ENCODE data around the gene MPP2.

Gene MPP2

DNA sequence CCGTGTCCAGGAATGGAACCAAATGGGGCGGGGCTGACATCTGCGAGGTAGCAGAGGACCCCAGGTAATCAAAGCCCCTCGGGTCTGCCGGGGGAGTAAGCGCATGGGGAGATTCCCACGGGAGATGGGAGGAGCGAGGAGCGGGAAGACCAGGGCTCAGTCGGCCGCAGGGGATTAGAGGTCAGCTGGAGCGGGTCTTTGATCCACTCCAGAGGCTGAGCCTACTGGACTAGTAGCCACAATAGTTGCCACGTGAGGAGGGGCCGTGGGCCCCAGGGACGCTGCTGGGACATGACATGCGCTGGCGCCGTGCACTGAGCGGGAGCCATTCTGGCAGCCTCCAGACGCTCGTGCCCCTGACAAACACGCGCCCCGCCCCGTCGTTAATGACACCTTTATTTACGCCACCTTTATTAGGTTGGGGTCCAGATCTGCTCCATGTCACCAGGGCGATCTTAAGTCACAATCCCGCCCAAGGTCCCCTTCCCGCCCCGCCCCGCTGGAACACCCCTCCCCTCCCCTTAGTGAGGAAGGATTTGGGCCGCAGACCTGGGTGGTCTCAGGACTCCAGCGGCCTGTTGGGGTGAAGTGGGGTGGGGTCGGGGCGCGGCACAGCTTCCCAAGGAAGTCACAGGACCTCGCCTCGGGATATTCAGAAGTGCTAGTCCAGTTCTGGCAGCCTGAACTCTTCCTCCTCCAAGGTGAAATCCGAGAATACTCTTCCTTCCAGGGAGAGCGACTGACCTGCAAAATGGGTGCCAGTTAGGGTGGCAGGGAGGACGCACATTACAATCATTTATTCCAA lies 19.9 kb upstream of the MPP2 start:
- Histone ChIP-seq H3K9me2 (replicated peaks; ENCODE audit: insufficient read depth, low read length) (no peaks in the 10 kb centered on the region), H3F3A (ENCODE audit: insufficient read depth) (no peaks in the 10 kb centered on the region), H3K27ac (ENCODE audit: low read depth, low read length) (no peak overlapping the region), H2AFZ (ENCODE audit: low read depth, low read length, severe bottlenecking) (no peak overlapping the region), H3K27me3 (ENCODE audit: low read length) (no peaks in the 10 kb centered on the region), H3K36me3 (ENCODE audit: low read length) (no peaks in the 10 kb centered on the region), H3K9ac (ENCODE audit: low read length) (no peak overlapping the region), H3K9me3 (ENCODE audit: insufficient read depth, low read length) (no peaks in the 10 kb centered on the region), H3K4me3 (ENCODE audit: insufficient read depth, low read length, poor library complexity, severe bottlenecking) (no peak overlapping the region), H3K4me2 (ENCODE audit: low read depth, low read length, poor library complexity, severe bottlenecking) (no peak overlapping the region), H3K79me2 (ENCODE audit: insufficient read depth, low read length) (no peaks in the 10 kb centered on the region), H4K20me1 (ENCODE audit: low read depth, low read length) (no peaks in the 10 kb centered on the region)
- TF ChIP-seq, protein P1, sequence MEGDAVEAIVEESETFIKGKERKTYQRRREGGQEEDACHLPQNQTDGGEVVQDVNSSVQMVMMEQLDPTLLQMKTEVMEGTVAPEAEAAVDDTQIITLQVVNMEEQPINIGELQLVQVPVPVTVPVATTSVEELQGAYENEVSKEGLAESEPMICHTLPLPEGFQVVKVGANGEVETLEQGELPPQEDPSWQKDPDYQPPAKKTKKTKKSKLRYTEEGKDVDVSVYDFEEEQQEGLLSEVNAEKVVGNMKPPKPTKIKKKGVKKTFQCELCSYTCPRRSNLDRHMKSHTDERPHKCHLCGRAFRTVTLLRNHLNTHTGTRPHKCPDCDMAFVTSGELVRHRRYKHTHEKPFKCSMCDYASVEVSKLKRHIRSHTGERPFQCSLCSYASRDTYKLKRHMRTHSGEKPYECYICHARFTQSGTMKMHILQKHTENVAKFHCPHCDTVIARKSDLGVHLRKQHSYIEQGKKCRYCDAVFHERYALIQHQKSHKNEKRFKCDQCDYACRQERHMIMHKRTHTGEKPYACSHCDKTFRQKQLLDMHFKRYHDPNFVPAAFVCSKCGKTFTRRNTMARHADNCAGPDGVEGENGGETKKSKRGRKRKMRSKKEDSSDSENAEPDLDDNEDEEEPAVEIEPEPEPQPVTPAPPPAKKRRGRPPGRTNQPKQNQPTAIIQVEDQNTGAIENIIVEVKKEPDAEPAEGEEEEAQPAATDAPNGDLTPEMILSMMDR (IDR thresholded peaks at IDR 0.05; ENCODE audit: insufficient read depth, low read length, poor library complexity, severe bottlenecking): no peak
- no peak for TF ChIP-seq EZH2phosphoT487 (conservative IDR thresholded peaks at IDR 0.05; ENCODE audit: low read length)

DNA sequence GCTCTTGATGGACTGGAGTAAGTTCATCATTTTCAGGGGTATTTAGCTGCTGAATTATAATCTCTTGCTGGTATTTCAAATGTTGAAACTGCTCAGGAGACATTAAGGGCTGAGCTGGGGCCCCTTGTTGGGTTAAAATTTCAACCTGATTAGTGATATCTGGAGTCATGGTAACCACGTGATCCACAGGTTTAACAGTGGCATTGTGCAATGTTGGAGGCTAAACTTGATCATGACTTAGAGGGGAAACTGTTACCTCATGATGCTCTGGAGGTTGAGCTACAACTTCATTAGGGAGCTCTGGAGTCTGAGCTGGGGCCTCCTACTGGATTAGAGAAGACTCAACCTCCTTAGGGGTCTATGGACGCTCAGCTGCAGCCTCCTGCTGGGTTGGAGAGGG lies 17.2 kb upstream of the MPP2 start:
- no peak overlapping the region for H3K27ac ChIP-seq (ENCODE audit: low read depth, low read length)
- no peaks in the 10 kb centered on the region for H4K20me1 ChIP-seq (ENCODE audit: low read depth, low read length)
- no peaks in the 10 kb centered on the region for H3K27me3 ChIP-seq (ENCODE audit: low read length)
- no peaks in the 10 kb centered on the region for H3K9me3 ChIP-seq (ENCODE audit: insufficient read depth, low read length)
- no peaks in the 10 kb centered on the region for H3K36me3 ChIP-seq (ENCODE audit: low read length)
- no peak overlapping the region for H2AFZ ChIP-seq (ENCODE audit: low read depth, low read length, severe bottlenecking)
- H3K79me2 ChIP-seq (ENCODE audit: insufficient read depth, low read length): no peaks in the 10 kb centered on the region
- H3K4me3 ChIP-seq (ENCODE audit: insufficient read depth, low read length, poor library complexity, severe bottlenecking): no peak overlapping the region
- H3F3A ChIP-seq (ENCODE audit: insufficient read depth): no peaks in the 10 kb centered on the region
- TF ChIP-seq, protein P1 (IDR thresholded peaks at IDR 0.05; ENCODE audit: insufficient read depth, low read length, poor library complexity, severe bottlenecking): no peak
- TF ChIP-seq EZH2phosphoT487 (conservative IDR thresholded peaks at IDR 0.05; ENCODE audit: low read length): no peak
- no peak overlapping the region for H3K9ac ChIP-seq (ENCODE audit: low read length)
- no peaks in the 10 kb centered on the region for H3K9me2 ChIP-seq (replicated peaks; ENCODE audit: insufficient read depth, low read length)
- H3K4me2 ChIP-seq (ENCODE audit: low read depth, low read length, poor library complexity, severe bottlenecking): no peak overlapping the region

DNA sequence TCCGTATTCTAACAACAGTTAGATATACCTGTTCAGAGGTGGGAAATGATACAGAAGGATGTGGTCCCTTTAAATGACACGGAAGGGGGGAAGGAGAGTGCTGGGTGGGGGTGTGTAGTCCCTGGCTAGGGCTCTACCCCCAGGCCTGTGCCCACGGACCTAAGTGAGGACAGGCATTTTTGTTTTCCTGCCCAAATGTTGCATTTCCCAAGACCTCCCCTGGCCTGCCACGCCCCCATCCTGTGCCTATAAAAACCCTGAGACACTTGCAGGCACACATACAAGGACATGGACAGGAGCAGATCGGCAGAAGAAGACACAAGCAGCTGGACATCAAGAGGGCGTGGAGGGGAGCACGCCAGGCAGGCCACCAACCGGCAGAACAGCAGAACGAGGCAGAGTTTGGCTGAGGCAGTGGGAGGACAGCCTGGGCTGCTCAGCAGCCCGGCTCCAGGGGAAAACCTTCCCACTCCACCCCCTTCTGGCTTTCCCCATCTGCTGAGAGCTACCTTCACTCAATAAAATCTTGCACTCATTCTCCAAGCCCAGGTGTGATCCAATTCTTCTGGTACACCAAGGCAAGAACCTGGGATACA lies 13.3 kb upstream of the MPP2 start:
- Histone ChIP-seq H3K36me3 (ENCODE audit: low read length) (no peaks in the 10 kb centered on the region), H2AFZ (ENCODE audit: low read depth, low read length, severe bottlenecking) (no peak overlapping the region), H3K4me2 (ENCODE audit: low read depth, low read length, poor library complexity, severe bottlenecking) (no peak overlapping the region), H4K20me1 (ENCODE audit: low read depth, low read length) (no peaks in the 10 kb centered on the region), H3K4me3 (ENCODE audit: insufficient read depth, low read length, poor library complexity, severe bottlenecking) (no peak overlapping the region), H3K9me3 (ENCODE audit: insufficient read depth, low read length) (no peaks in the 10 kb centered on the region), H3K9me2 (replicated peaks; ENCODE audit: insufficient read depth, low read length) (no peaks in the 10 kb centered on the region), H3F3A (ENCODE audit: insufficient read depth) (no peaks in the 10 kb centered on the region), H3K79me2 (ENCODE audit: insufficient read depth, low read length) (no peaks in the 10 kb centered on the region), H3K9ac (ENCODE audit: low read length) (no peak overlapping the region), H3K27ac (ENCODE audit: low read depth, low read length) (no peak overlapping the region), H3K27me3 (ENCODE audit: low read length) (no peaks in the 10 kb centered on the region)
- no peak for TF ChIP-seq EZH2phosphoT487 (conservative IDR thresholded peaks at IDR 0.05; ENCODE audit: low read length)
- TF ChIP-seq, protein P1 (IDR thresholded peaks at IDR 0.05; ENCODE audit: insufficient read depth, low read length, poor library complexity, severe bottlenecking): no peak
